ENCODE results near the gene IFIT1. TPM values are rescaled to one million over a fixed set of nuclear protein-coding genes. Genes with fewer than 3 reads are reported as not detected.

IFIT1 gene
- total and polyA plus RNA-seq, 9 of the 15 experiments (the other 6 are each of a cell fraction or from before 2014, with no cell fraction given) = 0.03 to 0.40 (median 0.18) TPM

DNA sequence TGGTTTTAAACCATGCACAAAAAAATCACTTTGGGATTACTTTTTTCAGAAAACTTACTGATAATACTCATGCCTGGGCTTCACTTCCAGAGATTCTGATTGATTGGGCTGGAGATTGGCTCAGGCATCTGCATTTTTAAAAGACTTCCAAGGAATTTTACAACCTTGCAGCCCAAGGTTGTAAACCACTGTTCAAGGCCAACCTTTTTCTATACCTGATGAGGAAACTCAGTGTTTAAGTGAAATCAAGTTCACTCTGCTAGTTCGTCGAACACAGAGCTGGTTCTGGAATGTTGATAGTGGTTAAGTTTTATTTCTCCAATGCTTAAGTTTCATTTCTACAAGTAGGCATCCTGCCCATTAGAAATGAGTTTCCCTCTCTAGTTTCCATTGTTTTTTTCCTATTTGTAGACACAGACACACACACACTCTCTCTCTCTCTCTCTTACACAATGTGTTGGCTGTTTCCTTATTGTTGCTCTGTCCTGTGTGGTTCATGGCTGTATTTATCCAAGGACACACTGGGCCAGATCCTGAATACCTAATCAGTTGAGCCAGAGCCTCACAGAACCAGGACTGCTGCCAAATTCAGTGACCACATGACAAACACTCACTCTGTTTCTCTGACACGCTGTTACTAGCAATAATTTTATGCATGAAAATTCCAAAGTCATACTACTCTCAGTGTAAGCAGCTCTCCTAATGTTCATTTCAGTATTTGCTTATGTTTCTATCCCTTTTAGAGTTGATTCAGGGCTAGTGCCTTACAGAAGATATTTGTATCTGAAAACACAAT lies 18.3 kb upstream of the IFIT1 start (continued):
- TF ChIP-seq SAP30 (IDR thresholded peaks at IDR 0.05; ENCODE audit: borderline replicate concordance, insufficient read depth, low read depth, low read length, poor library complexity, severe bottlenecking) (no peak), CEBPB (tag; IDR thresholded peaks at IDR 0.05) (peak; percentile 85), CBFA2T2 (conservative IDR thresholded peaks at IDR 0.05) (peak; percentile 44), FOXJ2 (tag; IDR thresholded peaks at IDR 0.05) (peak; percentile 82), NCOR1 (IDR thresholded peaks at IDR 0.05) (peak; percentile 25; the same call in 1 of the 2 replicates), TBL1XR1 (IDR thresholded peaks at IDR 0.05; ENCODE audit: low read length in 2 of 2) (0 out of 4 replicates have a peak, but pooled peaks of 1 of the 2 experiments have one; percentile 19), MEIS2 (IDR thresholded peaks at IDR 0.05; ENCODE audit: partially characterized antibody) (peak; percentile 2), FOXK2 (conservative IDR thresholded peaks at IDR 0.05 in 1 of 2, IDR thresholded peaks at IDR 0.05 in 1 of 2; ENCODE audit: low read depth in 2 of 2) (peak; percentile 61 to 82), MAFG (tag; conservative IDR thresholded peaks at IDR 0.05) (0 out of 2 replicates have a peak, but pooled peaks have one; percentile 5), CEBPG (CRISPR knock-in tag; IDR thresholded peaks at IDR 0.05) (no peak), CEBPG (tag; conservative IDR thresholded peaks at IDR 0.05 in 1 of 2, IDR thresholded peaks at IDR 0.05 in 1 of 2) (peak; percentile 27 to 81; a peak in 2 of 4 replicates), ARID1B (IDR thresholded peaks at IDR 0.05) (peak; percentile 27)
- TF ChIP-seq, protein P1, sequence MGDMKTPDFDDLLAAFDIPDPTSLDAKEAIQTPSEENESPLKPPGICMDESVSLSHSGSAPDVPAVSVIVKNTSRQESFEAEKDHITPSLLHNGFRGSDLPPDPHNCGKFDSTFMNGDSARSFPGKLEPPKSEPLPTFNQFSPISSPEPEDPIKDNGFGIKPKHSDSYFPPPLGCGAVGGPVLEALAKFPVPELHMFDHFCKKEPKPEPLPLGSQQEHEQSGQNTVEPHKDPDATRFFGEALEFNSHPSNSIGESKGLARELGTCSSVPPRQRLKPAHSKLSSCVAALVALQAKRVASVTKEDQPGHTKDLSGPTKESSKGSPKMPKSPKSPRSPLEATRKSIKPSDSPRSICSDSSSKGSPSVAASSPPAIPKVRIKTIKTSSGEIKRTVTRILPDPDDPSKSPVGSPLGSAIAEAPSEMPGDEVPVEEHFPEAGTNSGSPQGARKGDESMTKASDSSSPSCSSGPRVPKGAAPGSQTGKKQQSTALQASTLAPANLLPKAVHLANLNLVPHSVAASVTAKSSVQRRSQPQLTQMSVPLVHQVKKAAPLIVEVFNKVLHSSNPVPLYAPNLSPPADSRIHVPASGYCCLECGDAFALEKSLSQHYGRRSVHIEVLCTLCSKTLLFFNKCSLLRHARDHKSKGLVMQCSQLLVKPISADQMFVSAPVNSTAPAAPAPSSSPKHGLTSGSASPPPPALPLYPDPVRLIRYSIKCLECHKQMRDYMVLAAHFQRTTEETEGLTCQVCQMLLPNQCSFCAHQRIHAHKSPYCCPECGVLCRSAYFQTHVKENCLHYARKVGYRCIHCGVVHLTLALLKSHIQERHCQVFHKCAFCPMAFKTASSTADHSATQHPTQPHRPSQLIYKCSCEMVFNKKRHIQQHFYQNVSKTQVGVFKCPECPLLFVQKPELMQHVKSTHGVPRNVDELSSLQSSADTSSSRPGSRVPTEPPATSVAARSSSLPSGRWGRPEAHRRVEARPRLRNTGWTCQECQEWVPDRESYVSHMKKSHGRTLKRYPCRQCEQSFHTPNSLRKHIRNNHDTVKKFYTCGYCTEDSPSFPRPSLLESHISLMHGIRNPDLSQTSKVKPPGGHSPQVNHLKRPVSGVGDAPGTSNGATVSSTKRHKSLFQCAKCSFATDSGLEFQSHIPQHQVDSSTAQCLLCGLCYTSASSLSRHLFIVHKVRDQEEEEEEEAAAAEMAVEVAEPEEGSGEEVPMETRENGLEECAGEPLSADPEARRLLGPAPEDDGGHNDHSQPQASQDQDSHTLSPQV (IDR thresholded peaks at IDR 0.05) = no peak
